ENCODE measurements around the gene LPCAT1.

The LPCAT1 gene

GRCh38 chr5:1532384-1532783, 8.6 kb upstream of the LPCAT1 start:
- no peak for TF ChIP-seq CTCF (IDR thresholded peaks at IDR 0.05; ENCODE audit: insufficient read depth, low read depth, low read length, missing control alignments)
- H3K4me3 ChIP-seq (ENCODE audit: low read depth, low read length) = no peak overlapping the region
- DNase-seq (ENCODE audit: low read depth) = no peak

GRCh38 chr5:1529498-1529897, 5.7 kb upstream of the LPCAT1 start:
- DNase-seq (ENCODE audit: low read depth) = no peak
- no peak overlapping the region for H3K4me3 ChIP-seq (ENCODE audit: low read depth, low read length)
- no peak for TF ChIP-seq CTCF (IDR thresholded peaks at IDR 0.05; ENCODE audit: insufficient read depth, low read depth, low read length, missing control alignments)

GRCh38 chr5:1527533-1528205, 3.9 kb upstream of the LPCAT1 start:
- no peak for DNase-seq (ENCODE audit: low read depth)
- TF ChIP-seq CTCF (IDR thresholded peaks at IDR 0.05; ENCODE audit: insufficient read depth, low read depth, low read length, missing control alignments) = no peak

GRCh38 chr5:1526681-1527131, 2.9 kb upstream of the LPCAT1 start:
- DNase-seq (ENCODE audit: low read depth) = no peak

More at GRCh38 chr5:1527533-1528205, 3.9 kb upstream of the LPCAT1 start:
- H3K4me3 ChIP-seq (ENCODE audit: low read depth, low read length) = no peak overlapping the region

GRCh38 chr5:1526190-1526631, 2.5 kb upstream of the LPCAT1 start:
- no peak overlapping the region for H3K4me3 ChIP-seq (ENCODE audit: low read depth, low read length)
- no peak for TF ChIP-seq CTCF (IDR thresholded peaks at IDR 0.05; ENCODE audit: insufficient read depth, low read depth, low read length, missing control alignments)
- DNase-seq (ENCODE audit: low read depth) = no peak

More at GRCh38 chr5:1526681-1527131, 2.9 kb upstream of the LPCAT1 start:
- no peak overlapping the region for H3K4me3 ChIP-seq (ENCODE audit: low read depth, low read length)
- TF ChIP-seq CTCF (IDR thresholded peaks at IDR 0.05; ENCODE audit: insufficient read depth, low read depth, low read length, missing control alignments) = no peak

- DNase-seq (ENCODE audit: low read depth) = no peak
- no peak overlapping the region for H3K4me3 ChIP-seq (ENCODE audit: low read depth, low read length)
- no peak for TF ChIP-seq CTCF (IDR thresholded peaks at IDR 0.05; ENCODE audit: insufficient read depth, low read depth, low read length, missing control alignments)
These were observed 1.9 kb upstream of the LPCAT1 start for GRCh38 chr5:1525624-1526189.

Measured in GM12865 (cell line).